Thoracic aorta (tissue), 2 donors: ENCODE results near the gene CHST15. TPM values are rescaled to one million over a fixed set of nuclear protein-coding genes. Genes with fewer than 3 reads are reported as not detected.

Experiments
- ATAC-seq: fragments of 150-250 bp; one replicate; pipeline ENCODE4 v1.8.0; 2017; ENCODE audit warnings: low read depth; ENCODE audit not compliant: insufficient number of reproducible peaks, low FRiP score
- DNase-seq: peaks from one replicate; pipeline ENCODE4 v3.0.0-alpha.2; 2020; ENCODE audit warnings: low spot score
- H3K27ac ChIP-seq, 2 donors: fragments of 200-600 bp; sonication (generic); 1 replicate in 1 of 2; 2 replicates in 1 of 2; pipeline ENCODE4 v1.5.1; 2016; ENCODE audit warnings: mild to moderate bottlenecking in 2 of 2, moderate library complexity in 2 of 2
- H3K27me3 ChIP-seq: fragments of 200-600 bp; sonication (generic); replicated peaks from 2 replicates; pipeline ENCODE4 v1.6.0; 2016; ENCODE audit warnings: mild to moderate bottlenecking; ENCODE audit not compliant: insufficient read depth
- H3K36me3 ChIP-seq: fragments of 200-600 bp; sonication (generic); one replicate; pipeline ENCODE4 v1.5.1; 2016
- H3K4me1 ChIP-seq, 2 donors: fragments of 200-600 bp; sonication (generic); 1 replicate in 1 of 2; 2 replicates in 1 of 2; pipeline versions ENCODE4 v1.5.1 to v1.6.0; 2016; ENCODE audit warnings: low read depth in 2 of 2, mild to moderate bottlenecking in 1 of 2; ENCODE audit not compliant: control insufficient read depth in 1 of 2
- H3K4me3 ChIP-seq: fragments of 200-600 bp; sonication (generic); 2 replicates; pipeline ENCODE4 v1.5.1; 2016; ENCODE audit warnings: mild to moderate bottlenecking
- H3K9me3 ChIP-seq: fragments of 200-600 bp; sonication (generic); 2 replicates; pipeline ENCODE4 v1.5.1; 2016
- total RNA-seq, 2 donors: library from RNA; depleted of rRNA; stranded (reverse); fragments of >200 nt; gene quantifications; one replicate each; pipeline versions ENCODE4 v1.1.0 to v1.2.3, GENCODE V29; 2016
- TF ChIP-seq, protein P1 (sequence below): fragments of 200-600 bp; sonication (generic); IDR thresholded peaks from one replicate; pipeline ENCODE4 v1.5.1; 2019; ENCODE audit warnings: antibody characterized with exemption

The CHST15 gene
- total RNA-seq: 10 to 100 TPM; 31.9 to 34.0 TPM

GRCh38 chr10:124092860-124093773 is at the start of gene CHST15:
Gene CHST15, minus strand, starts transcription at chr10:124093598. Its CDS starts 47,386 bp downstream, at chr10:124046212.
- Histone ChIP-seq H3K4me3 (peak within 1 kb of the TSS; percentile 82), H3K9me3 (no peaks in the 10 kb centered on the region), H3K27me3 (no peaks in the 10 kb centered on the region), H3K36me3 (no peaks in the 10 kb centered on the region), H3K4me1 (peaks cover 4 to 24% of the 10 kb centered on the region in 2 donors), H3K27ac (peak within 1 kb of the TSS; percentile 69 to 75)
- ATAC-seq (peak; percentile 57), DNase-seq (no peak)
- TF ChIP-seq, protein P1, sequence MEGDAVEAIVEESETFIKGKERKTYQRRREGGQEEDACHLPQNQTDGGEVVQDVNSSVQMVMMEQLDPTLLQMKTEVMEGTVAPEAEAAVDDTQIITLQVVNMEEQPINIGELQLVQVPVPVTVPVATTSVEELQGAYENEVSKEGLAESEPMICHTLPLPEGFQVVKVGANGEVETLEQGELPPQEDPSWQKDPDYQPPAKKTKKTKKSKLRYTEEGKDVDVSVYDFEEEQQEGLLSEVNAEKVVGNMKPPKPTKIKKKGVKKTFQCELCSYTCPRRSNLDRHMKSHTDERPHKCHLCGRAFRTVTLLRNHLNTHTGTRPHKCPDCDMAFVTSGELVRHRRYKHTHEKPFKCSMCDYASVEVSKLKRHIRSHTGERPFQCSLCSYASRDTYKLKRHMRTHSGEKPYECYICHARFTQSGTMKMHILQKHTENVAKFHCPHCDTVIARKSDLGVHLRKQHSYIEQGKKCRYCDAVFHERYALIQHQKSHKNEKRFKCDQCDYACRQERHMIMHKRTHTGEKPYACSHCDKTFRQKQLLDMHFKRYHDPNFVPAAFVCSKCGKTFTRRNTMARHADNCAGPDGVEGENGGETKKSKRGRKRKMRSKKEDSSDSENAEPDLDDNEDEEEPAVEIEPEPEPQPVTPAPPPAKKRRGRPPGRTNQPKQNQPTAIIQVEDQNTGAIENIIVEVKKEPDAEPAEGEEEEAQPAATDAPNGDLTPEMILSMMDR: no peak

GRCh38 chr10:124142960-124143359 is 49.6 kb upstream of the CHST15 start:
- TF ChIP-seq, protein P1: no peak
- ATAC-seq: no peak
- Histone ChIP-seq H3K36me3 (no peaks in the 10 kb centered on the region), H3K27me3 (no peaks in the 10 kb centered on the region), H3K4me3 (no peak overlapping the region), H3K9me3 (no peaks in the 10 kb centered on the region), H3K4me1 (peaks cover 0 to 15% of the 10 kb centered on the region in 2 donors), H3K27ac (no peak overlapping the region)
- DNase-seq: no peak

GRCh38 chr10:124142006-124142739 is 48.8 kb upstream of the CHST15 start:
- no peak overlapping the region for H3K27ac ChIP-seq
- no peaks in the 10 kb centered on the region for H3K27me3 ChIP-seq
- no peaks in the 10 kb centered on the region for H3K9me3 ChIP-seq
- DNase-seq (no peak), ATAC-seq (no peak)
- H3K4me3 ChIP-seq: no peak overlapping the region
- H3K4me1 ChIP-seq: peaks cover 0 to 15% of the 10 kb centered on the region in 2 donors
- TF ChIP-seq, protein P1: no peak
- H3K36me3 ChIP-seq: no peaks in the 10 kb centered on the region

DNA sequence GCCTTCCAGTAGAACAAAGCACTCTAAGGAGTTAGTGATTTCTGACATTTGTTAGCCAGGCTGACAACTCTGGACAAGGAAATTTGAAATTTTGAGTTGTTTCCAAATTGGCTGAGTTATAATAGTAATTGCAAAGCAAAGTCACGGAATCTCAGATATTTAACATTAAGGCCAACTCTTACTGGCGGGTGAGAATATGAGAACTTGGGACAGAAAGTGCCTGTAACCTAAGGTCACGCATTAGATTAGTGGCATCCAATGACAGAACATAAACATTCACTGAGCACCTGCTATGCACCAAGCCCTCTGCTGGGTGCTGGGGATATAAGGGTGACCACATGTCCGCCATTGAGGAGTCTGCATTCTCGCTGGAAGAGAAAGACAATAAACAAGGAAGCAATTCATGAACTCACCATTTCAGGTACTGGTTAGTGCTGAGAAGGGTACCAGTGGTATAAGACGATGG is 45.5 kb upstream of the CHST15 start:
- Histone ChIP-seq H3K9me3 (no peaks in the 10 kb centered on the region), H3K4me1 (peaks cover 0 to 15% of the 10 kb centered on the region in 2 donors), H3K27ac (peak overlapping the region; percentile 62 to 68), H3K4me3 (no peak overlapping the region), H3K36me3 (no peaks in the 10 kb centered on the region), H3K27me3 (no peaks in the 10 kb centered on the region)
- TF ChIP-seq, protein P1: no peak
- ATAC-seq: no peak
- no peak for DNase-seq
